HL-60/S4 treated with retinoic acid at 250 ng/mL for 4 days and 3 days (cell line): ENCODE data around the gene RBFOX1.

Experiments used
- in situ Hi-C: fragments of 300-500 bp; cut with MboI; formaldehyde crosslinking; loops from 2 replicates; pipeline ENCODE4 v1.7.0; 2022; ENCODE audit warnings: low sequenced_read_pairs

The RBFOX1 gene

DNA sequence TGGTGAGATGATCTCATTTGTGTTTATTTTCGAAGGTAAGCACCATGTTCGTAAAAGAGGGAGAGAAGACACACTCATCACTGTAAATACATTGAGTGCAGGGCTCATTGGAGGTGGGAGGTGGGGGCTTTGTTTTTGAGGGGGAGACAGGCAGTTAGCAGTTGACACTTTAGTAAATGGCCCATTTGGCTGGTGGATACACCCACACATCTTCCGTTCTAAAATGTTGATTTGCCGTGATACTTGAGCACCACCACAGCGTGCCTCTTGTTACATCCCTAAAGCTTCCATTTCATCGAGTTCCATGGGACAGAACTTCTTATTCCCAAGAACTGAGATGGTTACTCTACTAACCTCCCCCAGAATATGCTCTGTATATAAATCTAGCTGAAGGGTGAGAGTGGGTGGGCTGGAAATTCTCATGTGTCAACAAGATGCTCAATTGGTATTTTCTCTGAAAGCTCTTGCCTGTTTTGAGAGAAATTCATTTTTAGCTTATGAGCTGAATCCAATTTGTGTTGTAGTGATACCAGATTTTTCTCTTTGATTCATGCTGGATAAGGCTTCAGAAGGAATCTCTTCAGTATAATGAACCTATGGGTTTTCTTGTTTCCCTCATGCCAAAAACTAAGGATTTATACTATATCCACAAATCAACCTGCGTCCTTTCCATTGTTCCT is 314.3 kb downstream of the RBFOX1 start:
- in situ Hi-C loops = no loop called here

- in situ Hi-C loops = no loop called here
Observed at GRCh38 chr16:7650431-7650830, 317.8 kb downstream of the RBFOX1 start.

DNA sequence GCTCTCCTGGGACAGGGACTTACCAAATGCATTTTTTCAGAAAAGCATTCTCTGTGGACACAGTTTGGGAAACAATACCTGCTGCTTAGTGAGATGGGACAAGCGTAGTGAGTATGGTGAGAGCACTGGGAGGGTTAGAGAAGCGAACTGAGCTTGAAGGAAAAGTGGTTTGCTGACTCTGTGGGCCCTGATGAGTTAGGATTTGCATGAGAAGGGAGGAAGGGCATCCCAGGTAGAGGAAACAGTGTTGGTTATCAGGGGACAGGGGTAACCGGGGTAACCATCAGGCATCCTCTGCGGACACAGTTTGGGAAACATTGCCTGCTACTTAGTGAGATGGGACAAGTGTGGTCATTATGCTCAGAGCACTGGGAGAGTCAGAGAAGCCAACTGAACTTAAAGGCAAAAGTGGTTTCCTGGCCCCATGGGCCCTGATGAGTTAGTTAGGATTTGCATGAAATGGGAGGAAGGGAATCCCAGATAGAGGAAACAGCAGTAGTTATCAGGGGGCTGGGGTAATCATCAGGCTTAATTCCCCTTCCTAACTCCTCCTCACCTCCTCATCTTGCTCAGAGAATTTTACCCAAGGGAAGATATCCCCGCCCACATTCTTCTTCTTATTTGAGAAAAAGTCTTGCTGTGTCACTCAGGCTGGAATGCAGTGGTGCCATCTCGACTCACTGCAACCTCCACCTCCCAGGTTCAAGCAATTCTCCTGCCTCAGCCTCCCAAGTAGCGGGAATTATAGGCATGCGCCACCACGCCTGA is 319.3 kb downstream of the RBFOX1 start:
- in situ Hi-C loops = no loop called here

DNA sequence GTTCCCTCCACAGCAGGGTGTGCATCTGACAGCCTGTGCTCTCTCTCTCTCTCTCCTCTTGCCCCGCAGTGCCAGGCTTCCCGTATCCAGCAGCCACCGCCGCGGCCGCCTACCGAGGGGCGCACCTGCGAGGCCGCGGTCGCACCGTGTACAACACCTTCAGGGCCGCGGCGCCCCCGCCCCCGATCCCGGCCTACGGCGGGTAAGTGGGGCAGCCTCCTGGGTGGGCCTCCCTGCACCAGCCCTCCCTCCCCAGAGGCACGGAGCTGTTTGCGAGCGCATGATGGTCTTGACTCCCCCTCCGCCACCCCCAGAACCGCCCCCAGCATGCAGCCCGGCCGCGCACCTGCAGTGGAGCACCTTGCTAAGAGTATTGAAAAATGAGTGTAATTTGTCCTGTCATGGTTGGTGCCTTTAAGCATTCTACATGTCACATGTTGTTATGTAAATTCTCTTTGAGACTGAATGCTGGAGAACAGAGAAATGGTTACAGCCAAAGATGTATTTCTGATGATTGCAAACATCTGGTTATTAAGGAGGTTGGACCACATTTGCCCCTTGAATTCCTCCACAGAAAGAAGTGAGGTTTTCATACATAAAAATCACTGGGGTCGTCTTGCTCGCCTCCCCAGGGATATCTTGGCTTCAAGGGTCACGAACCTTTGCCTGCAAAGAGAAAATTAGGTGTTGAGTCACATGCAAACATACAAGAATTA is 321.3 kb downstream of the RBFOX1 start:
- in situ Hi-C loops = no loop called here

DNA sequence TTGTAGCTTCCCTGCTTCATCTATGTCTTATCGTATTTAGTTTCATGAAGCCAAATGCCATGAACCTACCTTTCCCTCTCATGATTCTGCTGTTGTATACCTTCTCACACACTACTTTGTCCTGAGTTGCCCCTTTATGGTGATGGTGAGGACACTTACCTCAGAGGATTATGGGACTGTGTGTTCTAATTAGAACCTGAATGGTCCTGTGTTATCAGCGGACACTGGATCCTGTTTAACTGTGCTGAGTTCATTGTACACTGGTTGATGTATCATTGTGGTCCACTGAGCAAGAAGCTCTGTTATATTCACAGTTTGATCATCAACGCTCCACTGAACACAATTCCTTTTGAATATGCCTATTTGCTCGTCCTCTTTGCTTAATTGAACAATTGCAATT is 343.0 kb downstream of the RBFOX1 start:
- in situ Hi-C loops = no loop called here

DNA sequence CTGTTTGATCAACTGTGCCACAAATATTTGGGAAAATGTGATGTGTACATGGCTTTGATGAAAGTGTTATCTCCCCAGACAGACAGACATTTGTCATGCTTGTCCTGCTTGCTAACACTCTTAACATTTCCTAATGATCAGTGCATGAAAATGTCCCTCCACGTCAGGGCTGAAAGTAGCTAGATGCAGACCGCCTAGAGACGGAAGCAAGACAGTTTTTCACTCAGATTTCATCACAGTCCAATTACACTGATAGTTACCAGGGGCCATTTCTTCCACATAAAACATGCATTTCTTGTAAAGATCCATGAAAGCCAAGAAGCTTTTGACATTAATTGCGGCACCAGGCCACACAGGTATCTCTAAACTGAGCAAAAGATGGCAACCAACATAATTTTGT is 347.7 kb downstream of the RBFOX1 start:
- in situ Hi-C loops = no loop called here

- in situ Hi-C loops = no loop called here
Observed at GRCh38 chr16:7688811-7689210, 356.2 kb downstream of the RBFOX1 start.

DNA sequence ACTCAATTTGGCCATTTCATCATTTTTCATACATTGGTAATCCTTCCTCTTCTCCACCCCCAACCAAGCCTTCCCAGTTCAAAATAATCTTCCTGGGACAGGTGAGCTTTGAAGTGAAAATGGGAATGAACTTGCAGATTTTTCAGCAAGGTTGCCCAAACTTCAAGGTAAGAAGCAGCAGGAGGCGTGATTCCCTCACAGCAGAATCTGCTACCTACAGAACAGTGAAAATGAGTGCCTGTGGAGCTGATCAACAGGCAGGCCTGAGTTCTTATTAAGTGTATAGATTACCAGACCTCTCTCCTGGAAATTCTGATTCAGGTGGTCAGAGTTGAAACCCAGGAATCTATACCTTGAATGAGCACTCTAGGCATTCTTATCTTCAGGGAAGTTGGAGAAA is 356.6 kb downstream of the RBFOX1 start:
- in situ Hi-C loops = no loop called here

DNA sequence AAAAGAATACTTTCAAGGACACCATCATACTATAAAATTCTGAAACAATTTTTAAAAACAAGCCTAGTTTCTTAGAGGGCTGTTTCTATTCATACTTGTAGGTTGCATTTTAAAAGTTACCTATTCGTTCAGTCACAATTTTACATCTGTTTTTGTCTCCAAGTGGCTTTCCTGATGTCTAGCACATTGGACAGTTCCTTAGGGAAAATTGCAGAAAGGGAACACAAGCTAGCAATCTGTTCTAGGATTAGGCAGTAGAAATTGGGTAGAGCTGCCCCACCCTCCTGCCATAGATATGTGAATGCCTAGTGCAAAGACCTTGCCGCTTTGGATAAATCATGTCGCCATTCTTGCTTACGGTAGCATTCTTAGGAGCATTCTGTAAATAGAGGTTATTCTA is 358.9 kb downstream of the RBFOX1 start:
- in situ Hi-C loops = no loop called here

- in situ Hi-C loops = no loop called here
Observed at GRCh38 chr16:7703672-7704071, 371.0 kb downstream of the RBFOX1 start.

- in situ Hi-C loops = no loop called here
Observed at GRCh38 chr16:7705885-7706284, 373.2 kb downstream of the RBFOX1 start.

GRCh38 chr16:7709186-7709585 is 376.5 kb downstream of the RBFOX1 start:
- in situ Hi-C loops = no loop called here

GRCh38 chr16:7713244-7713643 is 380.6 kb downstream of the RBFOX1 start:
- in situ Hi-C loops = no loop called here

DNA sequence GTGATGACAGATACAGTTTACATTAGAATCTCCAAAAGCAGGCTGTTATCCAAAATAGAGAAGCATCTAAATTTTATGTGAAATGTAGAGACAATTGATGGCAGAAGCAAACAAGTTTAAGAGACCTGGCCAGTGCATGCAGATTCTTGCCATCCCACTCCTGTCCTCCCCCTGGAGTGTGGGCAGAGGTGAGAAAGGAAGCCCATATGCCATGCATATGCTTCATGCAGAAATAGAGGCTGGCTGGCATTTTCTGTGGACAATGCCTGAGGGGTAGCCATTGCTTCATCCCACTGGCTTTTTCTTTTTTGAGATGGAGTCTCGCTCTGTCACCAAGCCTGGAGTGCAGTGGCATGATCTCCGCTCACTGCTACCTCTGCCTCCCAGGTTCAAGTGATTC is 382.1 kb downstream of the RBFOX1 start:
- in situ Hi-C loops = no loop called here

DNA sequence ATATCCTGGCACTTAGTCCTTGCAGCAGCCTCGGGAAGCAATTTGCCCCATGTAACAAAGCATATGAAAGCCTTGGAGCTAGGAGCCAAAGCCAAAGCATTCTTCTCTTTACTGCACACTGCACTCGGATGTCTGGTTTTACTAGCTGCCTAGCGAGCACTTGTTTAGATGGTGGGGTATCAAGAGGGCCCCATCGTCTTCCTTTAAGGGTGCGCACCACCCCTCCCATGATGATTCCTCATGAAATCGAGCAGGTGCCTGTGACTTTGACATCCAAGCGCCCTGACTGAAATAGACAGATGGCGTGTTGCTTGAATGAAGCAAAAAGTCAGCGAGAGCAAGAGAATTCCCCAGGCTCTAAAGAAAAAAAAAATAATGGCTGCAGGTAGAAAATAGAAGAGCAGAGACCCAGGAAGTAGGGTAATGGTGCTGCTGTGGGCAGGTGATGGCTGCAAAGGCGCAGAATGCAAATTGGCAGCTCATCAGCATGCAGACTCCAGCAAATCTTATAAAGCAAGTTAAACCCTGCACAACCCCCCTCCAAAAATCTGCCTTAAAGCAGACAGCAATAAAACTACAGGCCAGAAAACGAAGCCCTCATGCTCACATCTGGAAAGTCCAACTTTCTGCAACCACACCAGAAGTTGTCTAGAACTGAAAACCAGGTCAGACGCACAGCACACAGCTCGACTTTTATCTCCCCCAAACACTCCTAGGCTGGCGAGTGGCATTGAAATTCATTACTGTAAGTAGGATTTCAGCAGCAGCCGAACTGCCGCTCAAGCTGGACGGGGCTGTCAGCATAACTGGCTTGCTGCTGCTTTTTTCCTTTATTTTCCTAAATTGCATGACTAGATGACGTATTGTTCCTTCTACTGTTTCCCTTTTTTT is 384.3 kb downstream of the RBFOX1 start:
- in situ Hi-C loops = no loop called here

DNA sequence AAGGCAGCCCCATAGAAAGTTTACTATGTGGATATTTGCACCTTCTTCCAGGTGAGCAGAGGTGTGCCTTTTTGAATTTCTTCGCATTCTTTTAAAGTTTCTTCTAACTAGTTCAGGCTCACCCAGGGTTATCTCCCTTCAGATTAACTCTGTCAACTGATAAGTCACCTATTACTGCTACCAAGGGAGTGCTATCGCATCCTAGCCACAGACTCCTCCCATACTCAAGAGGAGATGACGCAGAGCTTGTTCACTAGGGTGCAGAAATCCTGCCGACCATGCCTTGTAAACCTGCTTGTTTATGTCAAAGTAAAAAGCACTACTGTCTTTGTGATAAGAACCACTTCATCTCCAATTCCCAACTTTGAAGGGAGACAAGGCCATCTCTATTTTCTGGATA is 390.1 kb downstream of the RBFOX1 start:
- in situ Hi-C loops = no loop called here

- in situ Hi-C loops = no loop called here
Observed at GRCh38 chr16:7731141-7731540, 398.5 kb downstream of the RBFOX1 start.

DNA sequence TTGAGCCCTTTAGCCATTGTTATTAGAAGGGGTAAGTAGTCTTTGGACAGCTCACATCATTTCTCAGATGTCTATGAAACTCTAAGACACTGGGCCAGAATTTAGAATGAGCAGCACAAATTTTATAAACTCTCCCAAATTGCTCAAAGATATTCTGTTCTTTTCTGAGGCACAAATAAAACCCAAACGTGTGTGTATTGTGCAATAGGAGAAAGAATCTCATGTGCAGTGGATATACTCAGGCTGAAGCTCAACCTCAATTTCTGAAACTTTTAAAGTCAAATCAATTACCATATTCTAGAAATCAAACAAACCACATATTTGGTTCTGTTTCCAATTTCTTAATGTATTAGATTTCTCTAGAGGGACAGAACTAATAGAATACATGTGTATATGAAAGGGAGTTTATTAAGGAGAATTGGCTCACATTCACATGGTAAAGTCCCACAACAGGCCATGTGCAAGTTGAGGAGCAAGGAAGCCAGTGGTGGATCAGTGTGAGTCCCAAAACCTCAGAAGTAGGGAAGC is 403.6 kb downstream of the RBFOX1 start:
- in situ Hi-C loops = no loop called here

- in situ Hi-C loops = no loop called here
Observed at GRCh38 chr16:7742626-7743025, 410.0 kb downstream of the RBFOX1 start.

- in situ Hi-C loops = no loop called here
Observed at GRCh38 chr16:7744546-7745264, 412.1 kb downstream of the RBFOX1 start.
